ENCODE results near the gene EFEMP1. TPM values are rescaled to one million over a fixed set of nuclear protein-coding genes. Genes with fewer than 3 reads are reported as not detected.

Gene EFEMP1
- total and polyA plus RNA-seq, 9 of the 15 experiments (the other 6 are each of a cell fraction or from before 2014, with no cell fraction given) = 0.05 to 6.2 (median 0.22) TPM

- no TSS peak for BruUV-seq (replicated peaks)
- no peak overlapping the region for H3K9ac ChIP-seq (ENCODE audit: insufficient read depth in 1 of 2, low read depth in 2 of 2, low read length in 2 of 2)
- in situ Hi-C loops (cut with MboI) = no loop called here
- H3K27me3 ChIP-seq (ENCODE audit: control insufficient read depth in 2 of 2, insufficient read depth in 2 of 2, low read length in 2 of 2) = peaks cover 7 to 14% of the 10 kb centered on the region in 2 experiments; a peak in 4 of 5 replicates
- CTCF ChIA-PET (ENCODE audit: low intra/inter-chr PET ratio) = no interaction called here
- no peak for ATAC-seq
- 2% methylated on average over 5 of the region's 5 CpGs for WGBS (ENCODE audit: insufficient coverage, low coverage, missing lambda C conversion rate)
- TF ChIP-seq ZNF507 (tag; conservative IDR thresholded peaks at IDR 0.05) = no peak
- no peak for TF ChIP-seq PTBP1 (IDR thresholded peaks at IDR 0.05; ENCODE audit: low read depth, low read length)
- TF ChIP-seq ZNF134 (CRISPR knock-in tag; conservative IDR thresholded peaks at IDR 0.05) = no peak
- no peak for TF ChIP-seq ZNF668 (CRISPR knock-in tag; IDR thresholded peaks at IDR 0.05)
- no peak for TF ChIP-seq MAX (CRISPR knock-in tag; IDR thresholded peaks at IDR 0.05)
- TF ChIP-seq TGIF2 (CRISPR knock-in tag; IDR thresholded peaks at IDR 0.05) = no peak
- no peak for TF ChIP-seq BCL6 (CRISPR knock-in tag; IDR thresholded peaks at IDR 0.05)
- no peak for TF ChIP-seq TAF9B (IDR thresholded peaks at IDR 0.05; ENCODE audit: partially characterized antibody)
- no peak for TF ChIP-seq CBX8 (IDR thresholded peaks at IDR 0.05; ENCODE audit: borderline replicate concordance, extremely low read depth, low read depth, low read length, poor library complexity, severe bottlenecking)
- TF ChIP-seq MIER1 (IDR thresholded peaks at IDR 0.05; ENCODE audit: low read depth) = no peak
- no peak for TF ChIP-seq ZNF165 (CRISPR knock-in tag; IDR thresholded peaks at IDR 0.05; ENCODE audit: borderline replicate concordance)
- H3K36me3 ChIP-seq (ENCODE audit: control insufficient read depth, insufficient read depth, low read length) = no peaks in the 10 kb centered on the region
- no peaks in the 10 kb centered on the region for H3K4me1 ChIP-seq (replicated peaks in 1 of 2; ENCODE audit: control insufficient read depth in 2 of 2, insufficient read depth in 2 of 2, low read length in 2 of 2)
- DNase-seq (ENCODE audit: extremely low read depth in 1 of 4, low spot score in 3 of 4) = no peak
- intact Hi-C loops (cut with micrococcal nuclease) = no loop called here
- H3K9me3 ChIP-seq (replicated peaks; ENCODE audit: control insufficient read depth, insufficient read depth, low read depth, low read length) = no peaks in the 10 kb centered on the region
- no peaks in the 10 kb centered on the region for H4K20me1 ChIP-seq (replicated peaks; ENCODE audit: control insufficient read depth, insufficient read depth, low read length)
- no peaks in the 10 kb centered on the region for H3K79me2 ChIP-seq (ENCODE audit: control insufficient read depth, insufficient read depth, low read length)
- H3K9me1 ChIP-seq (ENCODE audit: control insufficient read depth, insufficient read depth, low read length) = no peaks in the 10 kb centered on the region
- no peak overlapping the region for H3K4me3 ChIP-seq
- H3K27ac ChIP-seq (ENCODE audit: extremely low read depth, low read depth, low read length) = no peak overlapping the region
- no peak overlapping the region for H3K4me2 ChIP-seq (ENCODE audit: insufficient read depth, low read length)
- FAIRE-seq = no peak
- no peak overlapping the region for H2AFZ ChIP-seq (ENCODE audit: low read depth, low read length)
- POLR2A ChIA-PET = no interaction called here
Measured at GRCh38 chr2:55917117-55917516, 6.5 kb downstream of the EFEMP1 start.

Data from K562 (cell line).